K562 (cell line): ENCODE measurements around the gene SLC35G6. TPM values are rescaled to one million over a fixed set of nuclear protein-coding genes. Genes with fewer than 3 reads are reported as not detected.

Experiments used
- BACH1 ChIP-seq: fragments of 200-800 bp; sonication (Bioruptor generic); IDR thresholded peaks from 2 replicates; pipeline ENCODE4 v1.6.1; 2016; ENCODE audit warnings: missing genetic modification characterization, missing compliant biosample characterization
- CBX8 ChIP-seq: fragments of 200-600 bp; sonication (generic); IDR thresholded peaks from 2 replicates; pipeline ENCODE4 v1.6.1; 2012; ENCODE audit warnings: borderline replicate concordance, mixed run types, low read depth, mild to moderate bottlenecking, moderate library complexity, mixed read lengths, low read length, control low read depth, inconsistent platforms; ENCODE audit not compliant: poor library complexity, severe bottlenecking; ENCODE audit errors: extremely low read depth
- CC2D1A ChIP-seq: fragments of 450-650 bp; IDR thresholded peaks from 2 replicates; pipeline ENCODE4 v1.6.1; 2017; ENCODE audit warnings: mild to moderate bottlenecking
- COPS2 ChIP-seq: fragments of 450-650 bp; conservative IDR thresholded peaks from 2 replicates; pipeline ENCODE4 v1.6.1; 2016; ENCODE audit warnings: mild to moderate bottlenecking, moderate library complexity
- E2F4 ChIP-seq: sonication (generic); formaldehyde crosslinking; IDR thresholded peaks from 2 replicates; pipeline ENCODE4 v1.8.0; 2022; ENCODE audit warnings: mild to moderate bottlenecking, low read depth, missing genetic modification reagents
- ETS1 ChIP-seq: conservative IDR thresholded peaks from 2 replicates; pipeline ENCODE4 v1.6.1; 2011; ENCODE audit warnings: low read depth, mild to moderate bottlenecking, low read length; ENCODE audit not compliant: control insufficient read depth
- GATA2 ChIP-seq: sonication (generic); formaldehyde crosslinking; IDR thresholded peaks from 2 replicates; pipeline ENCODE4 v1.4.0; 2020; ENCODE audit warnings: mild to moderate bottlenecking, missing genetic modification reagents
- HMG20A ChIP-seq: fragments of 450-650 bp; formaldehyde crosslinking; conservative IDR thresholded peaks from 2 replicates; pipeline ENCODE4 v1.4.0; 2020; ENCODE audit warnings: mild to moderate bottlenecking, mixed read lengths
- IFI16 ChIP-seq: fragments of 250-450 bp; sonication (Bioruptor Pico); IDR thresholded peaks from 2 replicates; pipeline ENCODE4 v2.1.2; 2022; ENCODE audit warnings: mild to moderate bottlenecking, inconsistent platforms
- ILK ChIP-seq: fragments of 450-650 bp; IDR thresholded peaks from 2 replicates; pipeline ENCODE4 v1.6.1; 2016; ENCODE audit warnings: missing genetic modification characterization, low read depth, mild to moderate bottlenecking, missing compliant biosample characterization, moderate library complexity, borderline replicate concordance
- MBD2 ChIP-seq: sonication (generic); IDR thresholded peaks from 2 replicates; pipeline ENCODE4 v1.6.1; 2016; ENCODE audit warnings: low read depth, borderline replicate concordance
- MTA1 ChIP-seq: fragments of 450-650 bp; IDR thresholded peaks from 2 replicates; pipeline ENCODE4 v1.6.1; 2017; ENCODE audit warnings: borderline replicate concordance
- NCOA1 ChIP-seq: fragments of 450-650 bp; IDR thresholded peaks from 2 replicates; pipeline ENCODE4 v1.6.1; 2016; ENCODE audit warnings: low read depth
- PRDM10 ChIP-seq: fragments of 450-650 bp; IDR thresholded peaks from 2 replicates; pipeline ENCODE4 v1.6.1; 2018; ENCODE audit not compliant: partially characterized antibody
- SMARCA4 ChIP-seq: fragments of 450-650 bp; IDR thresholded peaks from 2 replicates; pipeline ENCODE4 v1.6.1; 2016
- TBL1XR1 ChIP-seq, 2 experiments: IDR thresholded peaks; 2 replicates each; pipeline ENCODE4 v1.6.1; 2012; ENCODE audit warnings: improper control_type of control experiment in 2 of 2, low read length in 2 of 2, mild to moderate bottlenecking in 1 of 2
- TEAD2 ChIP-seq: fragments of 450-650 bp; IDR thresholded peaks from 2 replicates; pipeline ENCODE4 v1.6.1; 2016; ENCODE audit warnings: missing genetic modification characterization, control low read depth, missing compliant biosample characterization
- XRCC4 ChIP-seq: IDR thresholded peaks from one replicate; pipeline ENCODE4 v1.6.1; 2011; ENCODE audit not compliant: insufficient read depth, insufficient read length; ENCODE audit errors: extremely low read depth
- ZNF384 ChIP-seq: IDR thresholded peaks from 2 replicates; pipeline ENCODE4 v1.6.1; 2012; ENCODE audit warnings: low read depth, low read length, improper control_type of control experiment
- ZNF740 ChIP-seq, 3 experiments: fragments of 200-800 bp in 1 of 3; sonication (Bioruptor generic) in 1 of 3; sonication (generic) in 1 of 3; formaldehyde crosslinking in 1 of 3; IDR thresholded peaks; 2 replicates each; pipeline versions ENCODE4 v1.6.1 to v1.8.0; 2016 to 2022; ENCODE audit warnings: mild to moderate bottlenecking in 2 of 3, missing compliant biosample characterization in 2 of 3, missing genetic modification characterization in 2 of 3, missing genetic modification reagents in 1 of 3
- polyA plus RNA-seq, 8 experiments: library from polyadenylated mRNA; depleted of rRNA in 4 of 8; stranded (reverse) in 5 of 8; unstranded in 3 of 8; fragments of >200 nt; fragmentation: Nextera tagmentation in 2 of 8; fragmentation: Illumina TruSeq in 1 of 8; extraction: Ambion mirVana in 2 of 8; extraction: Trizol in 1 of 8; gene quantifications; 2 replicates each; pipeline versions ENCODE4 v1.2.1 to v1.2.3, GENCODE V29; 2011 to 2014; ENCODE audit warnings: inconsistent platforms in 1 of 8, missing spikeins in 1 of 8
- total RNA-seq, 7 experiments: library from RNA; depleted of rRNA in 6 of 7; stranded (reverse); fragments of >200 nt in 6 of 7; fragmentation: Illumina TruSeq in 2 of 7; extraction: Trizol in 2 of 7; gene quantifications; 2 replicates each; pipeline versions ENCODE4 v1.2.1 to v1.2.3, GENCODE V29; 2011 to 2021; ENCODE audit warnings: low replicate concordance in 1 of 7

SLC35G6 gene
- total and polyA plus RNA-seq, 9 of the 15 experiments (the other 6 are each of a cell fraction or from before 2014, with no cell fraction given), result not detected

- TF ChIP-seq ZNF740 (CRISPR knock-in tag; IDR thresholded peaks at IDR 0.05), result peak; percentile 83
- TF ChIP-seq ZNF740 (tag; IDR thresholded peaks at IDR 0.05), result peak in 1 of 2 experiments; percentile 48; a peak in 1 of 4 replicates
- peak in 1 of 2 experiments; percentile 74; a peak in 1 of 4 replicates for TF ChIP-seq TBL1XR1 (IDR thresholded peaks at IDR 0.05; ENCODE audit: low read length in 2 of 2)
- no peak for TF ChIP-seq GATA2
- TF ChIP-seq CC2D1A, result no peak; the same call in 1 of the 2 replicates
- TF ChIP-seq COPS2, result no peak
- no peak for TF ChIP-seq ILK (tag)
- TF ChIP-seq PRDM10, result peak; percentile 99
- no peak for TF ChIP-seq SMARCA4
- TF ChIP-seq MTA1, result no peak
- no peak for TF ChIP-seq ZNF384
- TF ChIP-seq CBX8, result no peak
- TF ChIP-seq HMG20A, result no peak
- TF ChIP-seq XRCC4, result no peak
- TF ChIP-seq MBD2, result peak; percentile 90
- TF ChIP-seq IFI16 (CRISPR knock-in tag), result no peak
- peak; percentile 33; the same call in 1 of the 2 replicates for TF ChIP-seq NCOA1
- TF ChIP-seq E2F4, result peak; percentile 88
- TF ChIP-seq ETS1, result no peak; the same call in none of the 2 replicates
- TF ChIP-seq TEAD2 (tag), result no peak
- no peak for TF ChIP-seq BACH1 (tag)
Measured at GRCh38 chr17:7484067-7484918, 3.0 kb downstream of the SLC35G6 start, which contains the start of gene POLR2A (continued).
